GM19023 (cell line): ENCODE data around the gene TACC2.

Experiments
- ATAC-seq: cut with Tn5 transposase; IDR thresholded peaks from one replicate; pipeline ENCODE4 v1.9.1; 2021; ENCODE audit warnings: mild to moderate bottlenecking, moderate library complexity; ENCODE audit not compliant: unreplicated experiment

TACC2 gene

GRCh38 chr10:122288917-122289316, 300.0 kb downstream of the TACC2 start:
- no peak for ATAC-seq

- no peak for ATAC-seq
Measured at GRCh38 chr10:122290334-122290733, 301.4 kb downstream of the TACC2 start.

DNA sequence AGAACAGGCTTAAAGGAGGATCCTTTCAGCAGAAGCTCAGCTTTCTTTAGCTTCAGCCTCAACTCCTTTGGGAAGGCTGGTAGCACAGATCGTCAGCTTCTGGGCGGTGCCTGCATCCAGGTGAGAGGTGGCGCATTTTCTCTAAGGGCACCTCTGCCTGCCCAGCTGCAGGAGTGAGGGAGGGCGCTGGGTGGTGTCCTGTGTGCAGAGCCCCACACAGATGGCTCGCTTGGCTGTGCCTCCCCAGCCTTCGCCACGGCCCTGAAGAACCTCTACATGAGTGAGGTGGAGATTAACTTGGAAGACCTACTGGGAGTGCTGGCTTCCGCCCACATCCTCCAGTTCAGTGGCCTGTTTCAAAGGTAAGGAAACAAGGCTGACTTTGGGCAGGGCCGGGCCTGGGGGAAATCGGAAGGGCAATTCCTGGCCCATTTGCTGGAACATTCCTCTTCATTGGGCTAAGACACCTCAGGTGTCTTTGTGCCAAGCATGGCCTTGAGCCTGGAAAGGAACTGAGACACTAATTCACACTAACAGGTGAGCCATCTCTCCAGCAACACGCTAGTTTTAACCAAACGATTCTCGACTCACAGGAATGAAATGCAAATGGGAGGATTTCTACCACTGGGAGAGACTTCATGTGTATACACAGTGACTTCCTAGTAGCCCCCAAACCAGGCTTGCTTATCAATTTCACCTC, 302.0 kb downstream of the TACC2 start:
- no peak for ATAC-seq

- no peak for ATAC-seq
Measured at GRCh38 chr10:122291739-122292138, 302.8 kb downstream of the TACC2 start.

DNA sequence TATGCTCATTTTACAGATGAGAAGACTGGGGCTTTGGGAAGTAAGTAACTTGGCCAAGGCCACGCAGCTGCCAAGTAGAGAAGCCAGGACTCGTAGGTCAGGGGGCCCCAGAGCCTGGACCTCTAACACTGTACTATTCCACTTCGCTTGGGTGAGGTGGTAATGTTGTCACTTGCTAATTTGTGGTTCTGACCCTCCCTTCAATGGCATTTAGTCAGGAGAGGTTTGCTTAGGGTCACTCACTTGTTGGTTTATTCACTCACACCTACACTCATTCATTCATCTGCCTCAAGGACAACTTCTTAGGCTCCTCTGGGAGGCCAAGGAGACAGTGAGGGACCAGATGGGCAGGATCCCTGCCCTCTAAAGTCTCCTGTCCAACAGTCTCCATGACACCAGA, 303.4 kb downstream of the TACC2 start:
- ATAC-seq = no peak

GRCh38 chr10:122293156-122293960, 304.4 kb downstream of the TACC2 start:
- no peak for ATAC-seq

GRCh38 chr10:122293961-122294380, 305.0 kb downstream of the TACC2 start:
- ATAC-seq = no peak

DNA sequence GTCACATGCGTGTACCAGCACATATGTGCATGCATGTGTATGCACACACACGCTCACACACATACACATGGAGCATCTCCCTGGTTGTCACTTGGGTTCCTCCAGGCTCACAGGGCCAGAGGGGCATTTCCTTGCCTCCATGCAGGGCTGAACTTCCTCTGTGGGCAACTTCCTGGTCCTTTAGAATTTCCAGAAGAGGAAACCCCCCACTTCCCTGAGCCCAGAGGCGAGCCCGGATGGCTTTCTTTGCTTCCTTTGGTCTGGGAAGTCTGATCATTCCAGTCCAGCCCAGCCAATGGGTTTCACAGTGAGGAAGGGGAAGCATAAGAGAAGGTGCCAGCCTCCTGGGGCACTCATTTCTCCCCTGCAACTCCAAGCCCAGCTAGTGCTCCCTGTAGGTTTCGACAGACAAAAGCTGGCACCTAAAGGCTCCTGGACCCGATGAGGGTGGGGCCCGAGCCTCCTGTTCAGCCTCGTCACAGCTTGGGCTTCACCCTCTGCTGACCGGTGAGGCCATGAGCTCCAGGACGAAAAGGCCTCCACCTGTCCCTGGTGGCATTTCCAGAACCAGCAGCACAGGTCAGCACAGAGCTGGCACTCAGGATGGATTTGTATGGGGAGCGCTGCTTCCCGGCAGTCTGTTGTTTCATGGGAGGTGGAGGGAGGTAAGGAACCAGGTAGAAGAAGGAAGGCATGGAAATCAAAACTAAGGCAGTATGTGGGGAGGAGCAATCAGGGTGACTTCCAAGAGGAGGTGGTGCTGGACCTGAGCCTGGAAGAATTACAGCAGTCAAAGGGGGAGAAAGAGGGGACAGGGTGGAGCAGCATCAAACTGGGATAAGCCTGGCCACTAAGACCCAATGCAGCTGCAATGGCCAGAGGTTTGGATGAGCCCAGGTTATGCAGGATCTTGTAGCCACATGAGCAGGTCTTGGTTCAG, 305.8 kb downstream of the TACC2 start:
- ATAC-seq = no peak

GRCh38 chr10:122295451-122295809, 306.5 kb downstream of the TACC2 start:
- ATAC-seq = no peak

DNA sequence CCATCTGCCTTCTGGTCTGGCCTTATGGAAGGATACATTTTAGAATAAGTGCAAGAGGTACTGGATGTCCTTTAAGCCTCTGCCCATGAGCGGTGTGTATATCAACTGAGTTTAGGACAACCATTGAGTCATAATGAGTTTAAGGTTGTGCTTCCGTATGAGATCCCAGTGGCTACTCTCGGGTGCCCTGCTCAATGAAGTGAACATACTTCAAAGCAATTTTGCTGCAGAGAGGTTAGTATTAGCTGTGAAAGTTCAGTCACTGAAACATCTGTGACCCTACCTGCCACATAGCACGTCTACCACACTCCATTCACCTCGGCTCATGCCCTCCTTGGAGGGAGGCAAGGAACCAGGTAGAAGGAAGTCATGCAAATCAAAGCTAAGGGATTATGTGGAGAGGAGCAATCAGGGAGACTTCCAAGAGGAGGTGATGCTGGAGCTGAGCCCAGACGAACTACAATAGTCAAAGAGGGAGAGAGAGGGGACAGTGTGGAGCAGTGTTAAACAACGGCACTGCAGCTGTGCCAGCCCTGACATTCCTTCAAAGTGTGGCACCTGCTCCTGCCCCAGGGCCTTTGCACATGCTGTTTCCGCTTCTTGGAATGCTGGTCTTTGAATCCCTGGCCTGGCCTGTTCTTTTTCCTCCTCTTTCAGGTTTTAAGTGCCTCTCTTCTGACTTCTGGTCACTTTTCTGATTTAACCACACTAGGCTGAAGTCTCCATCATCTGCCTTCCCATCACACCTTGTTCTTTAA, 307.6 kb downstream of the TACC2 start:
- no peak for ATAC-seq

DNA sequence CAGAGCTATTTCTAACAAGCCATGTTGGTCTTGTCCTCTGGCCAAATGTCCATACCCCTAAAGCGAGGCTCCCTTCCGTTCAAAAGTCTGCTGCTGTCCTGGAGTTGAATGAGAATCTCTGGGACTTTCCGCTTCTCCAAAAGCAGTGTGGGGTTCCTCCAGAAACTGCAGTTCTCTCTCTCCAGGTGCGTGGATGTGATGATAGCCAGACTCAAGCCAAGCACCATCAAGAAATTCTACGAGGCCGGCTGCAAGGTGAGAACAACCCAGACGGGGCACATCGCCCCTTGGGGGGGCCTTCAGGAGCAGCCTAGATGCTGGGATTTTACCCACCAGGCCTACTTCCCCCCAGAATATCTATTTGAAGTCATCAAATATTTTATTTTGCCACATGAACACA, 308.6 kb downstream of the TACC2 start:
- no peak for ATAC-seq

DNA sequence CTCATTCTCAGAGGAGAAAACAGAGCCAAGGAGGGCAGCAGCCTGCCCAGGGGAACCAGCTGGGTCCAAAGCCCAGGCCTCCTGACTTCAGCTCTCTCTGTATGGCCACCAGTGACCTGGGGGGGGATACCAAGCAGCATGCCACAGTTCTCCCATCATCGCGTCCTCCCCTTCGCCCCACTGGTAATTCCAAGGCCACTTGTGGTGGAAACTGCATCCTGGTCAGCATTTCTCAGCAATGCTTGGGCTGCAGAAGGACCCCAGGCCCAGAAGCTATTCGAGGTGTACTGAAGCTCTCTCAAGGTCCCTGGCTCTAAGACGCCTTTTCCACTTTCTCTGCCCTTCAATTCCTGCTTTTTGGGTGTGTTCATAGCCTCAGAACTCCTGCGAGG, 309.2 kb downstream of the TACC2 start:
- no peak for ATAC-seq

DNA sequence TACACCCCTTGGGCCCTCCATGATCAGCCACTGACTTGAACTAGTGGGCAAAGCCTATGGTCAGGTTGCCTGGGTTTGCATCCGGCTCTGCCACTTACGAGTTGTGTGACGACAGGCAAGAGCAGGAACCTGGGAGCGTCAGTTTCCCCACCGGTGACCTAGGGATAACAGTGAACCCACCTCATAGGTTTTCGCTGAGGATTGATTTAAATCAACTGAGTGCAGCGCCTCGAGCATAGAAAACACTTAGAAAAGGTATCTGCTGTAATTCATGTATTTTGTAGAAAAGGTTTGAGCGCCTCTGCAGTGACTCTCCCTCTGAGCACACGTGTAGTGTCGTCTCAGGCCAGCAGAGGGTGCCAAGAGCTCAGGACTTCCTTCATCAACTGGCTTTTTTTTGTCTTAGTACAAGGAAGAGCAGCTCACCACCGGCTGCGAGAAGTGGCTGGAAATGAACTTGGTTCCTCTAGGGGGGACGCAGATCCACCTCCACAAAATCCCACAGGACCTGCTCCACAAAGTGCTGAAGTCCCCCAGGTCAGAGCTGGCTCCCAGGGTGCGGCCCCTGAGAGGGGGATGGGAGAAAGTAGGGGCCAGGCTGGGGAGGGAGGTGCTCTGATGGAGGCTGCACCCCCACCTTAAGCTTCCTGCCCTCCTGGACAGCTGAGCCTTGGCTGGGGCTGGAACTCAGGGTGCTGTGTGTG, 309.8 kb downstream of the TACC2 start:
- ATAC-seq = peak; percentile 76

DNA sequence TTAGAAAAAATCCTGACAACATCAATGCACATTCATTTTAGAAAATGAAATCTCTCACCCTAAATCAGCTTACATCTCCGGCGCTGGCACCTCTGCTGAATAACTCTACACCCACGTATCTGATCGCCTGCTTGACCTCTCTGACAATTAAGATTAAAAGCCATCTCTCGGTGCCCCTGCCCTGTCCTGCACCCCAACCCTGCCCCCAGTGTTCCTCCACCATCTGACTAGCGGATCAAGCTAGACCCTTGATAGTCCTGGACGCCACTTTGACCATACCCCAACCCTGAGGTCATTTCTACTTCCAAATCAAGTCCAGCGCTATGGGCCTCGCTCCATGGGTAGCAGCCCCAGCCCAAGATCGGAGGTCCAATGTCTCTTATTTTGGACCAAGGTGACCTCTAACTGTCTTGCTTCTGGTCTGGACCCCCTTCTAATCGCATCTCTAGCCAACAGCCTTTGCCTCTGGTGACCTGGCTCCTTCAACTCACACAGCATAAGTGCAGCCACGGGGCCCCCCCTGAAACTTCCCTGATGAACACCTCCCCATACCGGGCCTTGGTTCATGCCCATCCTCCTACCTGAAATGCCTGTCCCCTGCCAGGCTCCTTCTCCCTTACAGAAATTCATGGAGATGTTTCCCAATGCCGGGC, 310.6 kb downstream of the TACC2 start:
- no peak for ATAC-seq

DNA sequence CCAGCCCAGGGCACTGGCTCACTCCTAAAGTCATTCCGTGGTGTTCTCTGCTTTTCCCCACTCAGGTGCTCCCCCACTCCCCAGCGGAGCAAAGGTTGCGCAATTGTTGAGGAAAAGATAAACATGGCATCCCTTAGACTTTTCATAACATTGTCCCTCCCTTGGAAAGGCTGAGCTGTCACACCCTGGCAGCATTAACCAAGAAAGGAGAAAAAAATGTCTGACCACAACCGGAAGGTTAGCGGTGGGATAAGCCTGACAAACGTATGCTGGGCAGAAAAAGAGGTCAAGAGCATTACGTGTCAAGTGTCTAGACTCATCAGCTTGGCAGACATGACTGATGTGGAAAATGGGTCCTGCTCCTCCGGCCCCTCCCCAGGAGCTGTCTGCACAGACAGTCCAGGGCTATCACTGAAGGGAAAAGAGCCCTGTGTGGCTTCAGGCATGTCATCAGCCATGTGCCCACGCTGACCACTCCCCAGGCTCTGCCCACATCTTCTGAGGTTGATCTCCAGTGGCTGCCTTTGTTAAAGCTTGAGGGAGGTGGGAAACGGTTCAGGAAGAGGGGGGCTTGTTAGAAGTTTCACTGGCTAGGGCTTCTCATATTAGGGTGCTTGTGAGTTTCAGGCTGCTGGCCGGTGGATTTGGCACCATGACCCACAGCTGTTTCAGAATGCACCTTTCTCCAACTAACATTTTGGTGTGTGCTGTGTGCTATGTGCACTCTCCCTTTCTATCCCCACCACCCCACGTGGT, 312.3 kb downstream of the TACC2 start:
- no peak for ATAC-seq

- ATAC-seq = no peak
Measured at GRCh38 chr10:122301811-122302115, 312.8 kb downstream of the TACC2 start.

- ATAC-seq = no peak
Measured at GRCh38 chr10:122302315-122302714, 313.4 kb downstream of the TACC2 start.

DNA sequence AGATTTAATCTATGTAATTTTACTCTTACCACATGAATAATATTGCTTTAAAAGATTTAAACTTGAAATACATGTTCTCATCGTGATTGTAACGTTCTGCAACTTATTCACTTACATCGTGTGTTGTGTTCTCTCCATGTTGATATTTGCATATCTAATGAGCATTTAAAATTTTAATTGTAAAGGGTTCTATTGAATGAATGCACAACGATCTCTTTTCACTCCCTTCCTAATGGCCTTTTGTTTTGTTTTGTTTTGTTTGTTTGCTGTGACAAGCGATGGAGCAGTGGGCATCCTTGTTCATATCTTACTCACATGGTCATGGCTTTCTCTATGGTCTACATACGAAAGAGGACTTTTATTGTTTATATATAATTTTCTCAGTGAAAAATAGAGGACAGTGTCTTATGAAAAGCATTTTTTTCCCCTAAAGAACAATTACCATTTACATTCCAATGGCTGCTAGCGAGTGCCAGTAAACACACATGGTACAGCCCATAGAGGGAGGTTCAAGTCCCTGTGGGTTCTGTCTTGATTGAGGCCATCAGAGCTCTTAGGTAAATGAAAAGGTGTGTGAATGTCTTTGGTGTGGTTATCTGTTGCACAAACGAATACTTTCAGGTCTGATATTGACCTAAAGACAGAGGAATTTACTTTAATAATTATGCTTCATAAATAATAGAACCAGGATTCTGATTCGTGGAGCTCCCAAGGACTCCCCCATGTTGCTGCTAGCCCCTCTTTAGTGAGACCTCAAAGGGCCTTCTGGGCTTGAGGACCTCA, 314.5 kb downstream of the TACC2 start:
- ATAC-seq = no peak
